ELF-1 (cell line): Measurements from ENCODE around the gene TNIK.
"Not testable (repeated sequence)": the region's sequence is repeated elsewhere in the genome, so short reads cannot be mapped to it uniquely, and the experiment has no call there.

Experiments
- DNase-seq: peaks from one replicate; pipeline ENCODE4 v3.0.0-alpha.2; 2016; ENCODE audit warnings: low read depth, low spot score

TNIK gene

GRCh38 chr3:171257251-171258203 is 202.7 kb downstream of the TNIK start:
- no peak for DNase-seq

DNA sequence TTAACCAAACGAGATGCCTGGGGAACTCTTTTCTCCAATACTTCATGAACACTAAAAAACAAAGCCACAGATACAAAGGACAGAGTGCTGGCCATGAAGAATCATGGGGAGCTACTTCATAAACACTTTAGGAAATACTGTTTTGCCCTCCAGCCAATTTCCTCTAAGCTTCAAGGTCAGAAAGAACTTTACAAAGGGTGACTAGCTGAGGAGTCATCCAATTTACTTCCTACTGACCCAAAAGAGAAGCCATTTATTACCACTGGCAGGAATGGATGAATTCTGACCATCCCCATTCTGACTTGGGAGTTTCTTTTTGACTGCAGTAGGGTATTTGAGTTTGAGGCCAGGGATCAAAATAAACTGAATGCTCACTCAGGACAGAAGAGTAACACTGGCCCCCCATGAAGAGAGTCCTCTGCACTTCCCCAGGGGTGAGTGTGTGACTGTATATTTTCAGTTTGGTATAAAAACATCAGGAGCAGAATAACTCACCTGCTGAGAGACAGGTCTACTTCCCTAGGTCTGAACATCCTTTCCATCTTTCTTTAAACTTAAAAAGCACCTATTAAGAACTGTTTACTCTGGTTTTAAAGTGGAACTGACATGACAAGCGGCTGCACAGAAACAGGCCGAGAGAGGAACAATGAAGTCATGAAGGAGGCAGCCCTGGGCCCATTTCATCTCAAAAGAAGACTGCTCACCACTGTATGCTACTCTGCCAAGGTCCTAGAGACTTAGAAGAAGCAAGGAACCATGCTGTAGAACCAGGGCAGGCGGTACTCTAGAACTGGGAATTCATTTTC is 203.6 kb downstream of the TNIK start:
- no peak for DNase-seq

DNA sequence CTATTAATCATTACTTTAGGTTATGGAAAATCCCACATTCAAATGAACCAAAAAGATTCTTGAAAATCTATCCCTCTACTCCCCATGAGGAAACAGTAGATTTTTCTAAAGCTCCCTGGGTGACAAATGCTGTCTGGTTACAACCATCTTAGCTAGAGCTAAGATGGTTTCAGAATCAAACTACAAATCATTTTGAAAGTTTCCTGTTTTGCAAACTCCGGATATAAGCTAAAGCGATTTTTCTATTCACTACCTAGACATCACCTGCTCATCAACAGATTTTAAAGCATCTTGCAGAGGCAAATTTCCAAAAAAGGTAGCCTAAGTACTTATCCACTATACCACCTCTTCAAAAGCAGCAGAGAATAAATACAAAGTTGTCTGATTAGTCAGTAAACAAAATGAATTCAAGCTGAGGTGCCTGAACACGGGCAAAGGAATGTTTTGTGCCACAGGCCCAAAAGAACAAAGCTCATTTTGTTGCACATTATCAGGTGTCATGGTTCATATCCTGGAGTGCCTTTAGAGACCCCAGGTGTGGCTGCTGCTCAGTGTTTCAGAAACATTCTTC is 204.9 kb downstream of the TNIK start:
- no peak for DNase-seq

GRCh38 chr3:171254315-171254714 is 205.9 kb downstream of the TNIK start:
- no peak for DNase-seq

DNA sequence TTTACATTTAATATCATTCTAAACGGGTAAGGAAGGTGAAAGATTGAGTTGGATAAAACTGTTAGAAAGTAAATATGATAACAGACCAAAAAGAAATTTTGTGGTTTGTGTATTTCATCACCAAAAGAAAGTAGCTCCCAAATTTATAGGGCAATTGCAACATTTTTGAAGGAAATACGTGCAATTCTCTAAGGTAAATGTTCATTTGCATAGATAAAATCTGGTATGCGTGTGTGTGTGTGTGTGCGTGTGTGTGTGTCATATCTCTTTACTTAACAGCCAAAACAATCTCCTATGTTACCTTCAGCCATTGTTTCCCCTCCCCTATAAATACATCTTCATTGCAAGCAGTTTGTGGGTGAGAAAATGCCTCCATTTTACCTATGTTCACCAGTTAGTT is 208.4 kb downstream of the TNIK start:
- no peak for DNase-seq

DNA sequence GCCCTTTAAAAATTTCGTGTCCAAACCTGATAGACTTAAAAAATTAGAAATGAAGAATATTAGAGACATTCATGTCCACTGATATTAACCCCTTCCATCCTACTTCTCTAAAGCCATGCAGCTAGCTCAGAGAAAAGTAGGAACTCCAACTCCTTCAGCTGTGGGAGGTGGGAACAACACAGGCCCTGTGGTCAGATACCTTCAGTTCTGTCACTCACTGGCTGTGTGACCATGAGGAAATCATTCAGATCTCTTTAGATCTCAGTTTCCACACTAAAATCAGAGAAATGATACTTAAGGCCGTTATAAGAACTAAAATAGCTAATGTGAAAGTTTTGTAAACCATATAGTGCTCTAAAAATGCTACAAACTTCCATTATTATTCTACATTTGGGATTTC is 209.8 kb downstream of the TNIK start:
- DNase-seq, result no peak

DNA sequence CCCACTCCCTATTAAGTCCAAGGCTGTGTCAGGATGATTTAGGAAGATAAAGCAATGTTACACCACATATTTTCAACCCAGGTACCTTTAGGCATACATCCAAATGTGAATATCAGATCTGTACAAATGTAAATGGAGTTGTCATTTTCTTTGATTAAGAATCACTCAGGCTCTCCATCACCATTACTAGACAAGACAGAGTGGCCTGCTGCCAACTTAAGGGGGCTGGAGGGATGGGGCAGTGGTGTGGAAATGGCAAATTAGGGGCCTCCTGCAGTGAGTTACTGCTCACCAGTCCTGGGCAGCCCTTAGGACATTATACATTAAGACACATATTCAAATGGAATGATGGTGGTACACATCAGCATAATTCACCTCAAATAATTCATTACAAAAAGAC is 211.0 kb downstream of the TNIK start:
- no peak for DNase-seq

GRCh38 chr3:171248426-171249111 is 211.6 kb downstream of the TNIK start:
- DNase-seq, result no peak

- DNase-seq, result no peak
Measured at GRCh38 chr3:171245796-171246765, 214.1 kb downstream of the TNIK start.

- DNase-seq, result no peak
Measured at GRCh38 chr3:171242951-171243350, 217.3 kb downstream of the TNIK start.

DNA sequence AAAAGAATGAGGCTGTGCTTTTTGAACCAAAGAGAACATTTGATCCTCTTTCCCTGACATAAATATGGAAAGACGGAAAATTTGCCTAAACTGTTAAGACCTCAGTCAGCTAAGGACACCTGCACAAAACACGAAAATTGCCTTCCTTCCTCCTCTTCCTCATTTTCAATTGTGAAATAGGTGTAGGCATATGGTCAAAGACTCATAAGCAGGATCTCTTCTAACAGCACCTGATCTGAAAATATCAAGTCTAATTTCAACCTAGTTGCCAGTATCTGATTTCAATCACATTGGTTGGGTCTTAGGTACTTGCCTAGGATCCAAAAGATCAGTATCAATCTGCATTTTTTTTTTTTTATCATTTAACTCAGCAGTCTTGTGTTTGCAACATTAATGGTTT is 218.0 kb downstream of the TNIK start:
- DNase-seq, result no peak

DNA sequence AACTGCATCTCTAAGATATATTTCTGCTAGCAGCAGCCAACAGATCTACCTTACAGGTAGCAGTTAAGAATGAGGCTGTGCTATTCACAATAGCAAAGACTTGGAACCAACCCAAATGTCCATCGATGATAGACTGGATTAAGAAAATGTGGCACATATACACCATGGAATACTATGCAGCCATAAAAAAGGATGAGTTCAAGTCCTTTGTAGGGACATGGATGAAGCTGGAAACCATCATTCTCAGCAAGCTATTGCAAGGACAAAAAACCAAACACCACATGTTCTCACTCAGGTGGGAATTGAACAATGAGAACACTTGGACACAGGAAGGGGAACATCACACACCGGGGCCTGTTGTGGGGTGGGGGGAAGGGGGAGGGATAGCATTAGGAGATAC is 218.6 kb downstream of the TNIK start:
- DNase-seq, result not testable (repeated sequence)

GRCh38 chr3:171240504-171240835 is 219.7 kb downstream of the TNIK start:
- no peak for DNase-seq

GRCh38 chr3:171239757-171240503 is 220.3 kb downstream of the TNIK start:
- no peak for DNase-seq

- no peak for DNase-seq
Measured at GRCh38 chr3:171237009-171237385, 223.2 kb downstream of the TNIK start.

GRCh38 chr3:171236265-171237008 is 223.8 kb downstream of the TNIK start:
- no peak for DNase-seq

- DNase-seq, result no peak
Measured at GRCh38 chr3:171234298-171235010, 225.8 kb downstream of the TNIK start.

DNA sequence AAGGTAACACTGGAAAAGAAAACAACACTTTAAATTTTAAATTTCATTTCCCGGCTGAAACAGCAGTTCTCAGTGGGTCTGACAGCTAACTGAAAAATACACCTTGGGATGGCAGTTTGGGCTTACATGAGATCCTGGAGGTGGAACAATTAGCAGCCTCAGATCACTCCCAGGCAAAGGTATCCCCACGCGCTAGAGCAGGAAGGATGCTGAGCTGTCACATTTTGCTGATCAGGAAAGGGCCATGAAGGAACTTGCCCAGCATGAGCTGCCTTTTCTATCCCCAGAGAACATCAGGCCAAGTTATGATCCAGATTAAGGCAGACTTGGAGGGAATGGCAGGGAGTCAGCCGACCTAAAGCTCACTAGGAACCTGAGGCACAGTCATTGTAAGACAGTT is 228.8 kb downstream of the TNIK start:
- no peak for DNase-seq

DNA sequence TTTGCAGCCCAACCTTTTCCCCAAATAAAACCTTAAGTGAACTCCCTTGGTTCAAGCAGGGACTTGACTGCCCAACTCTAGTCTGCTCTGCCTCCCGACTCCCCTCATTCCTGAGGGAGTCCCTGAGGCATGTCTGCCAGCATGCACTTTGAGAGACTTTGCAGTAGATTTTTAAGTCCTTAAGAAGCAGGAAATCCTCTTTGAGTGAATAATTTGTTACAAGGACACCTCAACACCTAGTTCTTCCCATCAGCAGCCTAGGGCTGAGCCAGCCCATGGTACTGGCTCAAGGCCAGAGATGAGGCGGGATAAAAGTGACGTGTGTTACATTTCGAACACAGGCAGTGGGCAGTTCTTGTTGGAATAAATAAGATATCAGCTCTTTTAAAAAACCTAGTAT is 229.3 kb downstream of the TNIK start:
- no peak for DNase-seq
